Erythroblast (primary cell): ENCODE results near the gene PRR5.
A peak's percentile ranks its signal among the peaks of the same experiment; 100 is the strongest.

ENCODE experiments used
- DNase-seq, 2 experiments: peaks; one replicate each; lab custom pipeline; 2025; lab: John Stamatoyannopoulos, UW
- GATA1 ChIP-seq: IDR thresholded peaks from 2 replicates; pipeline ENCODE4 v1.6.1; 2011; ENCODE audit warnings: low read depth, mild to moderate bottlenecking, control low read depth, low read length, moderate library complexity
- POLR2A ChIP-seq: IDR thresholded peaks from 2 replicates; pipeline ENCODE4 v1.6.1; 2011; ENCODE audit warnings: mild to moderate bottlenecking, low read length

The PRR5 gene

GRCh38 chr22:44727709-44728108, 25.7 kb downstream of the PRR5 start:
- TF ChIP-seq POLR2A (no peak), GATA1 (no peak)
- no peak for DNase-seq

- TF ChIP-seq POLR2A (no peak), GATA1 (no peak)
- no peak for DNase-seq
Observed at GRCh38 chr22:44728761-44729324, 26.8 kb downstream of the PRR5 start.

- TF ChIP-seq GATA1: no peak
- no peak for TF ChIP-seq POLR2A
- no peak for DNase-seq
Observed at GRCh38 chr22:44729391-44730021, 27.5 kb downstream of the PRR5 start.

GRCh38 chr22:44730022-44730393, 28.0 kb downstream of the PRR5 start:
- DNase-seq: no peak
- TF ChIP-seq GATA1 (no peak), POLR2A (no peak)

- TF ChIP-seq GATA1 (no peak), POLR2A (no peak)
- peak; percentile 35 to 62 for DNase-seq
Observed at GRCh38 chr22:44730490-44731356, 28.7 kb downstream of the PRR5 start.

GRCh38 chr22:44731357-44731970, 29.5 kb downstream of the PRR5 start:
- TF ChIP-seq POLR2A: no peak
- TF ChIP-seq GATA1: no peak
- DNase-seq: no peak

- TF ChIP-seq GATA1: no peak
- no peak for TF ChIP-seq POLR2A
- DNase-seq: no peak
Observed at GRCh38 chr22:44732017-44732561, 30.1 kb downstream of the PRR5 start.

GRCh38 chr22:44732661-44733060, 30.7 kb downstream of the PRR5 start:
- TF ChIP-seq POLR2A (no peak), GATA1 (no peak)
- DNase-seq: peak; percentile 21 to 42

- TF ChIP-seq GATA1: no peak
- no peak for TF ChIP-seq POLR2A
- DNase-seq: no peak
Observed at GRCh38 chr22:44733426-44734106, 31.6 kb downstream of the PRR5 start.

GRCh38 chr22:44734278-44734677, 32.3 kb downstream of the PRR5 start:
- no peak for DNase-seq
- TF ChIP-seq POLR2A: no peak
- no peak for TF ChIP-seq GATA1

- TF ChIP-seq POLR2A (no peak), GATA1 (no peak)
- DNase-seq: peak in 1 of 2 experiments; percentile 32
Observed at GRCh38 chr22:44734801-44735517, 33.0 kb downstream of the PRR5 start.

- peak; percentile 62 to 81 for DNase-seq
- TF ChIP-seq POLR2A: no peak
- TF ChIP-seq GATA1: no peak
Observed at GRCh38 chr22:44735518-44736428, 33.8 kb downstream of the PRR5 start.
